HL-60 (cell line): Measurements from ENCODE around the gene WNT7B.

Experiments used
- POLR2AphosphoS5 ChIP-seq: IDR thresholded peaks from 2 replicates; pipeline ENCODE4 v1.6.1; 2012; ENCODE audit warnings: low read depth
- REST ChIP-seq: IDR thresholded peaks from 2 replicates; pipeline ENCODE4 v1.6.1; 2012; ENCODE audit warnings: low read depth; ENCODE audit not compliant: insufficient replicate concordance
- TF ChIP-seq, protein P1 (sequence below): IDR thresholded peaks from one replicate; pipeline ENCODE4 v1.5.1; 2011; ENCODE audit warnings: low read length, control low read depth, inconsistent platforms; ENCODE audit not compliant: insufficient read depth

- TF ChIP-seq, protein P1, sequence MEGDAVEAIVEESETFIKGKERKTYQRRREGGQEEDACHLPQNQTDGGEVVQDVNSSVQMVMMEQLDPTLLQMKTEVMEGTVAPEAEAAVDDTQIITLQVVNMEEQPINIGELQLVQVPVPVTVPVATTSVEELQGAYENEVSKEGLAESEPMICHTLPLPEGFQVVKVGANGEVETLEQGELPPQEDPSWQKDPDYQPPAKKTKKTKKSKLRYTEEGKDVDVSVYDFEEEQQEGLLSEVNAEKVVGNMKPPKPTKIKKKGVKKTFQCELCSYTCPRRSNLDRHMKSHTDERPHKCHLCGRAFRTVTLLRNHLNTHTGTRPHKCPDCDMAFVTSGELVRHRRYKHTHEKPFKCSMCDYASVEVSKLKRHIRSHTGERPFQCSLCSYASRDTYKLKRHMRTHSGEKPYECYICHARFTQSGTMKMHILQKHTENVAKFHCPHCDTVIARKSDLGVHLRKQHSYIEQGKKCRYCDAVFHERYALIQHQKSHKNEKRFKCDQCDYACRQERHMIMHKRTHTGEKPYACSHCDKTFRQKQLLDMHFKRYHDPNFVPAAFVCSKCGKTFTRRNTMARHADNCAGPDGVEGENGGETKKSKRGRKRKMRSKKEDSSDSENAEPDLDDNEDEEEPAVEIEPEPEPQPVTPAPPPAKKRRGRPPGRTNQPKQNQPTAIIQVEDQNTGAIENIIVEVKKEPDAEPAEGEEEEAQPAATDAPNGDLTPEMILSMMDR, result no peak
- TF ChIP-seq POLR2AphosphoS5 (no peak), REST (no peak)
These were observed 5.4 kb downstream of the WNT7B start for GRCh38 chr22:45971408-45972028.
